Right cardiac atrium (tissue), 5 donors: Measurements from ENCODE around the gene MRPL14. TPM values are rescaled to one million over a fixed set of nuclear protein-coding genes. Genes with fewer than 3 reads are reported as not detected.
"Not testable (repeated sequence)": the region's sequence is repeated elsewhere in the genome, so short reads cannot be mapped to it uniquely, and the experiment has no call there.

ENCODE experiments used
- ATAC-seq, 2 donors: fragments of 200-7000 bp; cut with Tn5 transposase; one replicate each; pipeline versions ENCODE4 v1.8.0 to v1.9.1; 2020; ENCODE audit warnings: moderate library complexity in 2 of 2, mild to moderate bottlenecking in 1 of 2
- DNase-seq, 3 donors: peaks; one replicate each; pipeline ENCODE4 v3.0.0-alpha.2; 2020
- H3K27ac ChIP-seq: one replicate; pipeline ENCODE4 v1.5.1; 2013; ENCODE audit warnings: mild to moderate bottlenecking, low read length, control low read depth, moderate library complexity
- H3K27me3 ChIP-seq: one replicate; pipeline ENCODE4 v1.6.1; 2013; ENCODE audit not compliant: control insufficient read depth, insufficient read depth
- H3K4me1 ChIP-seq: one replicate; pipeline ENCODE4 v1.6.1; 2013; ENCODE audit warnings: low read length; ENCODE audit not compliant: control insufficient read depth, insufficient read depth
- H3K4me3 ChIP-seq: one replicate; pipeline ENCODE4 v1.5.1; 2013; ENCODE audit warnings: low read length, control low read depth
- H3K9me3 ChIP-seq: one replicate; pipeline ENCODE4 v1.6.1; 2013; ENCODE audit warnings: low read length; ENCODE audit not compliant: control insufficient read depth
- WGBS: extraction: QIAGEN DNeasy Blood & Tissue Kit; methylation state at CpG from one replicate; pipeline ENCODE4 v1.1.7; 2013; 5-methylcytosine and 5-hydroxymethylcytosine counted together
- intact Hi-C, 4 donors: fragments of 100-400 bp; cut with DNase I; formaldehyde crosslinking; loops; one replicate each; pipeline versions ENCODE4 v1.11.0 to v1.14.0; 2022 to 2023
- polyA plus RNA-seq: library from polyadenylated mRNA; stranded (reverse); fragments of 200-250 nt; gene quantifications from one replicate; pipeline ENCODE4 v1.2.3, GENCODE V29; 2013
- total RNA-seq, 4 donors: library from RNA; stranded (reverse); fragmentation: NEBNext Ultra II Directional; extraction: Animal tissue kit (Norgen Biotek cat#: 25700); gene quantifications; one replicate each; pipeline ENCODE4 v1.2.1, GENCODE V29; 2021
- donor health status: healthy with polysubstance abuse.
- donor health status: DM: no; HTN: yes; CAD: no.
- donor health status: DM: no; HTN: no; CAD: no.
- donor health status: DM: no; HTN: yes; CAD: no; lungs with severe emphysema.
- donor health status: DM: yes; HTN: yes; CAD: no.

MRPL14 gene
- total and polyA plus RNA-seq, 5 donors = 31.0 to 44.7 (median 37.4) TPM

GRCh38 chr6:44149369-44150012 is 22.2 kb upstream of the MRPL14 start:
- Histone ChIP-seq H3K4me1 (peaks cover 3% of the 10 kb centered on the region), H3K9me3 (no peaks in the 10 kb centered on the region), H3K27ac (no peak overlapping the region), H3K4me3 (no peak overlapping the region), H3K27me3 (no peaks in the 10 kb centered on the region)
- 82% methylated on average over 7 of the region's 7 CpGs for WGBS
- intact Hi-C loops = loop anchor here in 3 of 4 donors (2.0 to 5.0 kb wide), 2 partner anchors 51 to 52 kb away; no protein-coding TSS in a partner anchor
- no peak for DNase-seq
- no peak for ATAC-seq

- H3K27me3 ChIP-seq = no peaks in the 10 kb centered on the region
- no peaks in the 10 kb centered on the region for H3K9me3 ChIP-seq
- DNase-seq (no peak), ATAC-seq (no peak)
- no peak overlapping the region for H3K27ac ChIP-seq
- 85% methylated on average over 9 of the region's 9 CpGs for WGBS
- H3K4me3 ChIP-seq = no peak overlapping the region
- H3K4me1 ChIP-seq = peaks cover 3% of the 10 kb centered on the region
- intact Hi-C loops = loop anchor here in 1 of 4 donors (5.0 kb wide), 1 partner anchor 51 kb away; no protein-coding TSS in a partner anchor
Measured at GRCh38 chr6:44148306-44148705, 21.1 kb upstream of the MRPL14 start.

GRCh38 chr6:44147256-44147655 is 20.0 kb upstream of the MRPL14 start:
- Histone ChIP-seq H3K4me3 (no peak overlapping the region), H3K9me3 (no peaks in the 10 kb centered on the region), H3K27ac (no peak overlapping the region), H3K27me3 (no peaks in the 10 kb centered on the region), H3K4me1 (peaks cover 3% of the 10 kb centered on the region)
- intact Hi-C loops = loop anchor here in 1 of 4 donors (5.0 kb wide), 1 partner anchor 50 kb away; no protein-coding TSS in a partner anchor
- 95% methylated on average over 7 of the region's 7 CpGs for WGBS
- no peak for ATAC-seq
- no peak for DNase-seq

- intact Hi-C loops = loop anchor here in 1 of 4 donors (5.0 kb wide), 1 partner anchor 49 kb away; no protein-coding TSS in a partner anchor
- ATAC-seq (no peak), DNase-seq (no peak)
- WGBS = 89% methylated on average over 10 of the region's 10 CpGs
- no peaks in the 10 kb centered on the region for H3K27me3 ChIP-seq
- H3K27ac ChIP-seq = no peak overlapping the region
- H3K9me3 ChIP-seq = no peaks in the 10 kb centered on the region
- H3K4me1 ChIP-seq = peaks cover 2% of the 10 kb centered on the region
- H3K4me3 ChIP-seq = no peak overlapping the region
Measured at GRCh38 chr6:44146685-44147084, 19.4 kb upstream of the MRPL14 start.

GRCh38 chr6:44145839-44146238 is 18.6 kb upstream of the MRPL14 start:
- H3K9me3 ChIP-seq = no peaks in the 10 kb centered on the region
- intact Hi-C loops = loop anchor here in 1 of 4 donors (5.0 kb wide), 1 partner anchor 49 kb away; no protein-coding TSS in a partner anchor
- no peaks in the 10 kb centered on the region for H3K4me1 ChIP-seq
- DNase-seq (no peak), ATAC-seq (no peak)
- no peak overlapping the region for H3K4me3 ChIP-seq
- no peak overlapping the region for H3K27ac ChIP-seq
- H3K27me3 ChIP-seq = no peaks in the 10 kb centered on the region

GRCh38 chr6:44144536-44144935 is 17.3 kb upstream of the MRPL14 start:
- 64% methylated on average over 3 of the region's 3 CpGs for WGBS
- H3K4me1 ChIP-seq, H3K27ac ChIP-seq, H3K9me3 ChIP-seq, H3K4me3 ChIP-seq, ATAC-seq, H3K27me3 ChIP-seq, DNase-seq, intact Hi-C loops: not testable (repeated sequence)

- Histone ChIP-seq H3K4me1 (no peaks in the 10 kb centered on the region), H3K9me3 (no peaks in the 10 kb centered on the region), H3K4me3 (no peak overlapping the region), H3K27me3 (no peaks in the 10 kb centered on the region), H3K27ac (no peak overlapping the region)
- ATAC-seq (no peak), DNase-seq (no peak)
- WGBS = 86% methylated on average over 1 of the region's 1 CpG
- intact Hi-C loops = no loop called here
Measured at GRCh38 chr6:44143731-44144130, 16.5 kb upstream of the MRPL14 start.

GRCh38 chr6:44142835-44143234 is 15.6 kb upstream of the MRPL14 start:
- no peaks in the 10 kb centered on the region for H3K4me1 ChIP-seq
- no peaks in the 10 kb centered on the region for H3K27me3 ChIP-seq
- DNase-seq = no peak
- WGBS = 100% methylated on average over 1 of the region's 1 CpG
- no peak overlapping the region for H3K27ac ChIP-seq
- intact Hi-C loops = no loop called here
- H3K9me3 ChIP-seq = no peaks in the 10 kb centered on the region
- no peak overlapping the region for H3K4me3 ChIP-seq
- no peak for ATAC-seq

- no peaks in the 10 kb centered on the region for H3K4me1 ChIP-seq
- intact Hi-C loops = no loop called here
- ATAC-seq (no peak), DNase-seq (no peak)
- H3K9me3 ChIP-seq = no peaks in the 10 kb centered on the region
- no peaks in the 10 kb centered on the region for H3K27me3 ChIP-seq
- H3K4me3 ChIP-seq = no peak overlapping the region
- H3K27ac ChIP-seq = no peak overlapping the region
- 81% methylated on average over 10 of the region's 10 CpGs for WGBS
Measured at GRCh38 chr6:44139351-44139743, 12.1 kb upstream of the MRPL14 start.

GRCh38 chr6:44138717-44139350 is 11.6 kb upstream of the MRPL14 start:
- no peak for DNase-seq
- 48% methylated on average over 6 of the region's 6 CpGs for WGBS
- no peaks in the 10 kb centered on the region for H3K9me3 ChIP-seq
- H3K27me3 ChIP-seq = no peaks in the 10 kb centered on the region
- intact Hi-C loops = no loop called here
- H3K4me1 ChIP-seq = no peaks in the 10 kb centered on the region
- H3K4me3 ChIP-seq = no peak overlapping the region
- no peak for ATAC-seq
- no peak overlapping the region for H3K27ac ChIP-seq

- no peak overlapping the region for H3K27ac ChIP-seq
- ATAC-seq (no peak), DNase-seq (no peak)
- 95% methylated on average over 7 of the region's 7 CpGs for WGBS
- no peaks in the 10 kb centered on the region for H3K27me3 ChIP-seq
- H3K4me3 ChIP-seq = no peak overlapping the region
- H3K9me3 ChIP-seq = no peaks in the 10 kb centered on the region
- H3K4me1 ChIP-seq = peaks cover 2% of the 10 kb centered on the region
- intact Hi-C loops = no loop called here
Measured at GRCh38 chr6:44135875-44136274, 8.6 kb upstream of the MRPL14 start.
